Dendritic cell treated with granulocyte-macrophage colony-stimulating factor and Interleukin-4, amounts not matched to agents 40 ng/mL and 50 ng/mL, for 4 days (primary cell): Measurements from ENCODE around the gene GGA1.
"Not testable (repeated sequence)": the region's sequence is repeated elsewhere in the genome, so short reads cannot be mapped to it uniquely, and the experiment has no call there.

Experiments
- H3K27ac Mint-ChIP-seq: one replicate; pipeline ENCODE4 v1.8.0; 2022; ENCODE audit warnings: mild to moderate bottlenecking, mixed read lengths
- H3K27me3 Mint-ChIP-seq: one replicate; pipeline ENCODE4 v1.8.0; 2022; ENCODE audit warnings: mild to moderate bottlenecking, mixed read lengths
- H3K36me3 Mint-ChIP-seq: one replicate; pipeline ENCODE4 v1.8.0; 2022; ENCODE audit warnings: low read depth, mixed read lengths
- H3K4me1 Mint-ChIP-seq: one replicate; pipeline ENCODE4 v1.8.0; 2022; ENCODE audit warnings: low read depth, mixed read lengths
- H3K4me3 Mint-ChIP-seq: one replicate; pipeline ENCODE4 v1.8.0; 2022; ENCODE audit warnings: mild to moderate bottlenecking, moderate library complexity, mixed read lengths
- H3K9me3 Mint-ChIP-seq: one replicate; pipeline ENCODE4 v1.8.0; 2022; ENCODE audit warnings: mixed read lengths
- intact Hi-C: fragments of 100-400 bp; cut with micrococcal nuclease; formaldehyde crosslinking; loops from one replicate; pipeline ENCODE4 v1.15.0; 2022

The GGA1 gene

DNA sequence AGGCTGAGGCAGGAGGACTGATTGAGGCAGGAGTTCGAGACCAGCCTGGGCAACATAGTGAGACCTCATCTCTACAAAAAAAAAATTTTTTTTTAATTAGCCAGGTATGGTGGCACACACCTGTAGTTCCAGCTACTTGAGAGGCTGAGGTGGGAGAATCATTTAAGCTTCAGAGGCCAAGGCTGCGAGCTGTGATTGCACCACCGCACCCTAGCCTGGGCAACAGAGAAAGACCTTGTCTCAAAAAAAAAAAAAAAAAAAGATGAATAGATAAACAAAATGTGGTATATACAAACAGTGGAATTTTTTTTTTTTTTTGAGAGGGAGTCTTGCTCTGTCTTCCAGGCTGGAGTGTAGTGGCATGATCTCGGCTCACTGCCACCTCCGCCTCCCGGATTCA lies 17.6 kb upstream of the GGA1 start:
- intact Hi-C loops, H3K27me3 Mint-ChIP-seq, H3K9me3 Mint-ChIP-seq, H3K36me3 Mint-ChIP-seq: not testable (repeated sequence)
- Mint-ChIP-seq H3K4me1 (peaks cover 43% of the 10 kb centered on the region), H3K4me3 (peak overlapping the region; percentile 64), H3K27ac (peak overlapping the region; percentile 97)

GRCh38 chr22:37591823-37592404 lies 16.7 kb upstream of the GGA1 start:
- Mint-ChIP-seq H3K27ac (peak overlapping the region; percentile 97), H3K36me3 (no peaks in the 10 kb centered on the region), H3K9me3 (no peaks in the 10 kb centered on the region), H3K4me1 (peaks cover 43% of the 10 kb centered on the region), H3K4me3 (no peak overlapping the region), H3K27me3 (peaks cover 4% of the 10 kb centered on the region)
- intact Hi-C loops: loop anchor here (1.0 kb wide), 1 partner anchor 47 kb away; no protein-coding TSS in a partner anchor

GRCh38 chr22:37594237-37594636 lies 14.4 kb upstream of the GGA1 start:
- Mint-ChIP-seq H3K4me1 (peaks cover 35% of the 10 kb centered on the region), H3K9me3 (no peaks in the 10 kb centered on the region), H3K36me3 (no peaks in the 10 kb centered on the region), H3K4me3 (no peak overlapping the region), H3K27ac (peak overlapping the region; percentile 46), H3K27me3 (no peaks in the 10 kb centered on the region)
- intact Hi-C loops: no loop called here

DNA sequence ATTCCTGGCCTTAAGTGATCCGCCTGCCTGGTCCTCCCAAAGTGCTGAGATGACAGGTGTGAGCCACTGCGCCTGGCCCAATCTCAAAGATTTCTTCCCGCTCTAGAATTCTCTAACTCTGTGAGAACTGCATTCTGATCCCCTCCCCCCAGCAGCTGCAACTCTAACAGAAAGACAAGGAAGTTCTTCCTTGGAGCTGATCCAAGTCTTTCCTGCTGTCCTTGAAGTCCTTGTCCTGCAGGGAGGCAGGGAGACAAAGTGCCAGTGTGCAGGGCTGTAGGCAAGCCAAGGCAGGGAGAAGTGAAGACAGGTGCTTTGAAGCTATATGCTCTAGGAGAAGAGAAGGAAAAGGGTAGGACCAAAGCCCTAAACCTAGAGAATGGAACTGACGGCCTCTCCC lies 9.5 kb upstream of the GGA1 start:
- H3K4me1 Mint-ChIP-seq: peaks cover 17% of the 10 kb centered on the region

GRCh38 chr22:37601203-37601539 lies 7.5 kb upstream of the GGA1 start:
- intact Hi-C loops: no loop called here
- Mint-ChIP-seq H3K27me3 (peaks cover 26% of the 10 kb centered on the region), H3K4me1 (peaks cover 22% of the 10 kb centered on the region), H3K9me3 (no peaks in the 10 kb centered on the region), H3K36me3 (no peaks in the 10 kb centered on the region), H3K27ac (no peak overlapping the region), H3K4me3 (no peak overlapping the region)

More for the DNA sequence above, 9.5 kb upstream of the GGA1 start:
- Mint-ChIP-seq H3K27me3 (peaks cover 19% of the 10 kb centered on the region), H3K9me3 (no peaks in the 10 kb centered on the region), H3K4me3 (no peak overlapping the region), H3K27ac (no peak overlapping the region), H3K36me3 (no peaks in the 10 kb centered on the region)
- intact Hi-C loops: no loop called here

GRCh38 chr22:37601540-37602442 lies 6.8 kb upstream of the GGA1 start:
- intact Hi-C loops: no loop called here
- H3K9me3 Mint-ChIP-seq: no peaks in the 10 kb centered on the region
- H3K36me3 Mint-ChIP-seq: no peaks in the 10 kb centered on the region
- H3K27ac Mint-ChIP-seq: no peak overlapping the region
- H3K27me3 Mint-ChIP-seq: peaks cover 26% of the 10 kb centered on the region
- H3K4me3 Mint-ChIP-seq: no peak overlapping the region
- peaks cover 23% of the 10 kb centered on the region for H3K4me1 Mint-ChIP-seq

- Mint-ChIP-seq H3K27me3 (peaks cover 26% of the 10 kb centered on the region), H3K4me1 (peaks cover 31% of the 10 kb centered on the region)
- H3K9me3 Mint-ChIP-seq, intact Hi-C loops, H3K4me3 Mint-ChIP-seq, H3K36me3 Mint-ChIP-seq, H3K27ac Mint-ChIP-seq: not testable (repeated sequence)
Measured at GRCh38 chr22:37602546-37603277, 5.9 kb upstream of the GGA1 start.

GRCh38 chr22:37604074-37604473 lies 4.6 kb upstream of the GGA1 start:
- peaks cover under 1% of the 10 kb centered on the region for H3K36me3 Mint-ChIP-seq
- H3K9me3 Mint-ChIP-seq: no peaks in the 10 kb centered on the region
- intact Hi-C loops: no loop called here
- H3K4me3 Mint-ChIP-seq: no peak overlapping the region
- H3K27ac Mint-ChIP-seq: no peak overlapping the region
- H3K4me1 Mint-ChIP-seq: peaks cover 36% of the 10 kb centered on the region
- H3K27me3 Mint-ChIP-seq: peaks cover 26% of the 10 kb centered on the region

DNA sequence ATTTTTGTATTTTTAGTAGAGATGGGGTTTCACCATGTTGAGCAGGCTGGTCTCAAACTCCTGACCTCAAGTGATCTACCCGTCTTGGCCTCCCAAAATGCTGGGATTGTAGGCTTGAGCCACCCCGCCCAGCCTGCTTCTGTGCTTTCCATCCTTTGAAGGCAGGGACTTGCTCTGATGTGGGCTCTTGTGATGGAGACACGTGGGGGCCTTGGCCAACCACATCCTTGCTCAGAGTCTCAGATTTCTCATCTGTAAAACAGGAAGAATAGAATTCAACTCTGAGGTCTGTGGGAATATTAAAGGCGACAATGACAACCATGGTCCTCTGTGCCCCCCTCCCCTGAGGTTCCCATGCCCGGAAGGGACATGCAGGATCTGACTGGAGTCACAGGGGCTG lies 3.8 kb upstream of the GGA1 start:
- Mint-ChIP-seq H3K27ac (no peak overlapping the region), H3K36me3 (peaks cover 8% of the 10 kb centered on the region), H3K27me3 (peaks cover 26% of the 10 kb centered on the region), H3K9me3 (no peaks in the 10 kb centered on the region), H3K4me1 (peaks cover 39% of the 10 kb centered on the region), H3K4me3 (no peak overlapping the region)
- intact Hi-C loops: no loop called here

- H3K27ac Mint-ChIP-seq: peak overlapping the region; percentile 91
- peaks cover 45% of the 10 kb centered on the region for H3K4me1 Mint-ChIP-seq
- peaks cover 8% of the 10 kb centered on the region for H3K36me3 Mint-ChIP-seq
- H3K4me3 Mint-ChIP-seq: peak overlapping the region; percentile 90
- intact Hi-C loops: no loop called here
- H3K9me3 Mint-ChIP-seq: no peaks in the 10 kb centered on the region
- H3K27me3 Mint-ChIP-seq: peaks cover 16% of the 10 kb centered on the region
Measured at GRCh38 chr22:37607010-37607934, 1.4 kb upstream of the GGA1 start.

DNA sequence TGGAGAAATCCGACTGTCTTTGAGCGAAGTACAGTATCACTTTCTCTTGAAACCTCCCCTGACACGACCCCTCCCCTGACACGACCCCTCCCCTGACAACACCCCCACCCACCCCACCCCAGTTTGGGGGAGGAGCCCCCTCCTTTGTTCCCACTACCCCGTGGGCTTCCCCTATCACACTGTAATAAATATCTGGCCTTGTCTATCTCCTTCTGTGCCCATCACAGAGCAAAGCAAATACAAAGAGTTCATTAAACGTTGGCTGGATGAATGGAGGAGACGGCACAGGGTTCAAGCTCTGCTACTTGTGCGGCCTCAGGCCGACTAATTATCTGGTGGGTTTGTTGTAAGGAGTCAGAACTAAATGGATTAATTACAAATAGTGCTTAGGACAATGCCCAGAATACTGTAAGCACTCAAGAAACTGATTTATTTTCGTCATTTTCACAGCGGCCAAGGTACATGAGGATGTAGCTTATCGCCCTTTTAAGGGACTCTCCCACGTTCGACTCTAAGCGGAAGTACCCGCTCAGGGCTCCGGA lies 628 bp upstream of the GGA1 start:
- intact Hi-C loops: no loop called here
- Mint-ChIP-seq H3K27me3 (peaks cover 11% of the 10 kb centered on the region), H3K36me3 (peaks cover 14% of the 10 kb centered on the region), H3K9me3 (no peaks in the 10 kb centered on the region), H3K4me1 (peaks cover 50% of the 10 kb centered on the region), H3K4me3 (peak overlapping the region; percentile 90), H3K27ac (peak overlapping the region; percentile 91)

- peak overlapping the region; percentile 91 for H3K27ac Mint-ChIP-seq
- H3K36me3 Mint-ChIP-seq: peaks cover 29% of the 10 kb centered on the region
- H3K4me3 Mint-ChIP-seq: peak overlapping the region; percentile 90
- H3K4me1 Mint-ChIP-seq: peaks cover 61% of the 10 kb centered on the region
- intact Hi-C loops: no loop called here
- peaks cover 7% of the 10 kb centered on the region for H3K27me3 Mint-ChIP-seq
- no peaks in the 10 kb centered on the region for H3K9me3 Mint-ChIP-seq
Measured at GRCh38 chr22:37609240-37610152, 862 bp downstream of the GGA1 start.
